AG09309 (cell line): ENCODE results near the gene TICAM2.

Experiments used
- DNase-seq: peaks from one replicate; pipeline ENCODE4 v3.0.0-alpha.2; 2010; ENCODE audit warnings: low read depth
- H3K4me3 ChIP-seq: 2 replicates; pipeline ENCODE4 v1.5.1; 2011; ENCODE audit warnings: mild to moderate bottlenecking, low read depth, low read length, moderate library complexity; ENCODE audit not compliant: control insufficient read depth
- TF ChIP-seq, protein P1 (sequence below): IDR thresholded peaks from 2 replicates; pipeline ENCODE4 v1.5.1; 2011; ENCODE audit warnings: mild to moderate bottlenecking, low read depth, low read length, inconsistent platforms; ENCODE audit not compliant: insufficient read depth, control insufficient read depth; ENCODE audit errors: missing control alignments

Gene TICAM2

DNA sequence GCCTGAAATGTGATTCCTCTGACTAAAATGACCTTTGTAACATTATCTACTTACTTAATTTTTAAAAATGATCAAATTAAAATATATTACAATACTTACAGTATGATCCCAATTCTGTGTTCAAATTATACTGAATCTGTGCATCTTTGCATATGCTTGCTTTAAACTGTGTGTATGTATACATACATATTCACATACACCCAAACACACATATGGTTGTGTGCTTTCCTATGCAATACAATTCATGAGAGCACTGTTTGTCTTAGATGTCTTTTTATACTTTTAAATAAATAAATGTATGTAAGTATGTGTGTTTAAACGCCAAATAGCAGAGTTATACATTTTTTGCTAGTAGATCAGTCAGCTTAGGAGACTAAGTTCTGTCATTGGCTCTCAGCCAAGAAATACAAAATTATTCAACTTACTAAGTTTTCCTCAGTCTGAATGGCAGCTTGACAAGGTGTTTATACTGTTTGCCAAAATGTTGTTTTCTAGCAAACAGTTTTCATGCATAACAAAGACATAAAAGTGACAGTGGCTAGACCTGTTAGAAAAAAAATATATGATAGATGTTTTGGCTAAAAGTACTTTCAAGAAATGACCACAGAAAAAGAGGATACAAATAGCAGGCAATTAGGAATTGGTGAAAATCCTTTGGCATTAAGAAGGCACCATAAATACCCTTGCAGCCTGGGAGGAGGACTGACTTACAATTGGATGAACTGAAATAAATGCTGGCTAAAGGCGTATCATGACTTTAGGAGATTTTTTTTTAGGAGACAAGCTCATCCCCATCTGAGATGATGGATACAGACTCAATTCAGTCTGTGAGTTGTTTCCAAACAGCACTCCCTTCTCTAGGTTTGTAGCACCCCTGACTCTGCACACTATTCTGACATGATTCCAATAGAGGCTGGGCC, 7.9 kb downstream of the TICAM2 start:
- TF ChIP-seq, protein P1, sequence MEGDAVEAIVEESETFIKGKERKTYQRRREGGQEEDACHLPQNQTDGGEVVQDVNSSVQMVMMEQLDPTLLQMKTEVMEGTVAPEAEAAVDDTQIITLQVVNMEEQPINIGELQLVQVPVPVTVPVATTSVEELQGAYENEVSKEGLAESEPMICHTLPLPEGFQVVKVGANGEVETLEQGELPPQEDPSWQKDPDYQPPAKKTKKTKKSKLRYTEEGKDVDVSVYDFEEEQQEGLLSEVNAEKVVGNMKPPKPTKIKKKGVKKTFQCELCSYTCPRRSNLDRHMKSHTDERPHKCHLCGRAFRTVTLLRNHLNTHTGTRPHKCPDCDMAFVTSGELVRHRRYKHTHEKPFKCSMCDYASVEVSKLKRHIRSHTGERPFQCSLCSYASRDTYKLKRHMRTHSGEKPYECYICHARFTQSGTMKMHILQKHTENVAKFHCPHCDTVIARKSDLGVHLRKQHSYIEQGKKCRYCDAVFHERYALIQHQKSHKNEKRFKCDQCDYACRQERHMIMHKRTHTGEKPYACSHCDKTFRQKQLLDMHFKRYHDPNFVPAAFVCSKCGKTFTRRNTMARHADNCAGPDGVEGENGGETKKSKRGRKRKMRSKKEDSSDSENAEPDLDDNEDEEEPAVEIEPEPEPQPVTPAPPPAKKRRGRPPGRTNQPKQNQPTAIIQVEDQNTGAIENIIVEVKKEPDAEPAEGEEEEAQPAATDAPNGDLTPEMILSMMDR: no peak

GRCh38 chr5:115589043-115589442, 13.2 kb downstream of the TICAM2 start:
- no peak overlapping the region for H3K4me3 ChIP-seq
- TF ChIP-seq, protein P1: no peak
- no peak for DNase-seq

More for the DNA sequence above, 7.9 kb downstream of the TICAM2 start:
- no peak for DNase-seq
- H3K4me3 ChIP-seq: no peak overlapping the region

GRCh38 chr5:115588640-115589039, 13.6 kb downstream of the TICAM2 start:
- TF ChIP-seq, protein P1: no peak
- DNase-seq: no peak
- no peak overlapping the region for H3K4me3 ChIP-seq

DNA sequence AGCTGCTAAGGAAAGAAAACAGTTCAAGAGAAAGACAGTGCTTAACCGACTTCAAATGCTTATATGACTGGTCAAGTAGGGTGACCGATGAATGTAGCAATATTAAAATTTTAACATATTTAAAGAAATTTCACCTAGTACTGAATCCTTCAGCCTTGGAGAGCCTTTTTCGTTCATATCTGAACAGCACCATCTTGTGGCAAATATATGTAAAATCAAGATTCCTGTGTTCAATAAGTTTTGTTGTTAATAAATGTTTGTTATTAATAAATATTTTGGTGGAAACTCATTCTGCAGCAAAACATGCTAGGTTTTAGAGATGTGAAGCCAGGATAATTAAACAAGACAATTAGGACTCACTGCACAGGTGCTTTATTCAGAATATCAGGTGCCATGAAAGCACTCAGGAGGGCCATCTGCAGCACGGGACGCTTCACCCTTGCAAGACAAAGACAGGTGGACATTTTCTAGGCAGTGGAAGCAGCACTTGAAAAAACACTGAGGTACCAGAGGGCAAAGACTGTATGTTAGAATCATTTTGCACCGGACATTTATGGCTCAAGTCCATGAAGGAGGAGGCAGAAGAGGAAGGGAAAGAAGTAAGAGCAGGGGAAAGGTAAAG, 15.6 kb downstream of the TICAM2 start:
- TF ChIP-seq, protein P1: peak; percentile 23

GRCh38 chr5:115585265-115585664, 17.0 kb downstream of the TICAM2 start:
- no peak for DNase-seq
- no peak overlapping the region for H3K4me3 ChIP-seq
- TF ChIP-seq, protein P1: no peak

More for the DNA sequence above, 15.6 kb downstream of the TICAM2 start:
- DNase-seq: no peak
- H3K4me3 ChIP-seq: no peak overlapping the region

- no peak for DNase-seq
- H3K4me3 ChIP-seq: no peak overlapping the region
- TF ChIP-seq, protein P1: no peak
Observed at GRCh38 chr5:115584501-115584900, 17.8 kb downstream of the TICAM2 start.
